B cell (primary cell): ENCODE data around the gene CARHSP1.

Experiments
- CTCF ChIP-seq: fragments of 200-600 bp; IDR thresholded peaks from one replicate; pipeline ENCODE4 v1.8.0; 2022; ENCODE audit warnings: antibody characterized with exemption, mild to moderate bottlenecking
- EZH2 ChIP-seq: IDR thresholded peaks from 2 replicates; pipeline ENCODE4 v1.6.1; 2012; ENCODE audit warnings: borderline replicate concordance, low read depth, mild to moderate bottlenecking, moderate library complexity, low read length; ENCODE audit not compliant: insufficient read depth, poor library complexity, severe bottlenecking

GRCh38 chr16:8893426-8893825 lies 24.6 kb upstream of the CARHSP1 start:
- no peak for TF ChIP-seq CTCF
- TF ChIP-seq EZH2, result no peak
